Endothelial cell of hepatic sinusoid (primary cell): Measurements from ENCODE around the gene MTIF2.
"Not testable (repeated sequence)": the region's sequence is repeated elsewhere in the genome, so short reads cannot be mapped to it uniquely, and the experiment has no call there.

Source experiments
- in situ Hi-C: cut with HindIII; loops from 2 replicates; pipeline ENCODE4 v1.10.0; 2017; ENCODE audit warnings: low sequenced_read_pairs

MTIF2 gene

DNA sequence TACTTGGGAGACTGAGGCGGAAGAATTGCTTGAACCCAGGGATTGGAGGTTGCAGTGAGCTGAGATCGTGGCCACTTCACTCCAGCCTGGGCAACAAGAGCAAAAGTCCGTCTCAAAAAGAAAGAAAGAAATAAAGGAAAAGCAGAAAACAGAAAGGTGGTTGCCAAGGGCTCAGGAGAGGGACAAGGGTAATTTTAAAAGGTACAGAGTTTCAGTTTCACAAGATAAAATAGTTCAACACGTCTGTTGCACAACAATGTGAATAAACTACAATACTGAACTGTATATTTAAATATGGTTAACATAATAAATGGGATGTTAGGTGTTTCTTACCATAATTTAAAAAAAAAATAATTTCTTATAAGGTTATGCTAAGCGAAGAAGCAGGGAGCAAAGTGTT is 23.6 kb downstream of the MTIF2 start:
- in situ Hi-C loops, result no loop called here

DNA sequence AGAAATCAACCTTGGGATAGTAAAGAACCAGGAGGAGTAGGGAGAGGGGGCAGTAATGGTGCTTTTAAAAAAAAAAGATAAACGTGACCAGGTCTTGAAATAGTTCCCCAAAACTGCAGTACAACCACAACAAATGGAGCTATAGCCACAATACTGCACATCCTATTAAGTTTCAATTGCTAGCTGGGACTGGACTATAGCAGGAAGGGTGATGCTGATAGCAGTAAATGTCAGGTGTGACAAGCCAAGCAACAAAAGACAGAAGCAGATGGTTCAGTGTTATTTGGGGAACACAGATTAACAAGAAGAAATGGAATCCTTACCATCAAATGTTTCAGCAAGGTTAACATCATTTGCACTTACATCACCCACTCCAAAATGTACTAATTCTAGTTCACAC is 26.4 kb downstream of the MTIF2 start:
- in situ Hi-C loops, result no loop called here

DNA sequence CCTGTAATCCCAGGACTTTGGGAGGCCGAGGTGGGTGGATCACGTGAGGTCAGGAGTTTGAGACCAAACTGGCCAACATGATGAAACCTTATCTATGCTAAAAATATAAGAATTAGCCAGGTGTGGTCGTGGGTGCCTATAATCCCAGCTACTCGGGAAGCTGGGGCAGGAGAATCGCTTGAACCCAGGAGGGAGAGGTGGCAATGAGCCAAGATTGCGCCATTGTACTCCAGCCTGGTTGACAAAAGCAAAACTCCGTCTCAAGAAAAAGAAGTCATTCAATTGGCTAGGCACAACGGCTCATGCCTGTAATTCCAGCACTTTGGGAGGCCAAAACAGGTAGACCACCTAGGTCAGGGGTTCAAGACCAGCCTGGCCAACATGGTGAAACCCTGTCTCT is 27.4 kb downstream of the MTIF2 start:
- in situ Hi-C loops, result not testable (repeated sequence)

DNA sequence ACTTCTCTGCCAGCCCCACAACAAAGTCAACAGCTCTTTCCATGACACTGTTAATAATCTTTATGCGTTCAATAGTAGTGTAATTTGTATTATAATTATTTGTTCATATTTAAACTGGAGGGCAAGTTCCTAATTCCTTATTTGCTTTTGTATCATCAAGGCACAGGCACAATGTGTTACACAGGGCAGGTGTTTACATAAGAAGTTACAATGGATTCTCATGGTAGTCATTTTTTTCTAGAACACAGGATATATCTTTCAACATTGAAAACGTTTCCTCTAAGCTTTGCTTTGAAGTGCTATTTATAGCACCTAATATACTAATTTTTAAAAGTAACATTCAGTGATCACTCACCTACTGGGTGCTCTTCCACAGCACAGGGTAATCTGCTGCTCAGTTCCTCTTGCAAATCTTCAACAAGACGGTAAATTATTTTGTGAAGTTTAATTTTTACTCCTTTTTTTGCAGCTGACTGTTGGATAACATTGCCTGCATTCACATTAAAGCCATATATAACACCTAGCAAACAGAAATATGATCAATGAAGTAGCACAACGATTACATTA is 29.3 kb downstream of the MTIF2 start:
- in situ Hi-C loops, result no loop called here

DNA sequence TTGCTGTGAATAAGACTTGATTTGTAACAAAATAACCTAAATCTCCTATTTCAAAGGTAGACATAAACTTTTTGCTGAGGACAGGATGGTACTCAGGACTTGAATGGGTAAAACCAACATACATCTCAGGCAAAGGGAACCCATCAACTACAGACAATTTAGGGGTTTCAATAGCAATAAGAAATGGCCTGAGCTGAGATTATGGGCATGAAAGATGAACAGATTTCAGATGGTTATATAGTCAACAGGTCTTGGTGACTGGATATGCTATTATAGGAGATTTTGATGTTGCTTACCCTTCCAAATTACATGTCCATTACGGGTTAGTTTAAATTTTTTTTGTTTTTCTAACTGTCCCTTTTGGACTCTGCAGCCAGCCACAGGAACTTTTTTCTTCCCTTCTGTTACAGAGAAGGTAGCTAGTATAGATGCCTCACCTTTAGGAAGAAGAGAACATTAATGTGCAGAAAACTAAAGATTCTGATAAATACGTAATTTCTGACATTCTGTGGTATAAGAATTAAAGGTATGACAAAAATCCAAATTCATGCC is 32.0 kb downstream of the MTIF2 start:
- in situ Hi-C loops, result no loop called here

DNA sequence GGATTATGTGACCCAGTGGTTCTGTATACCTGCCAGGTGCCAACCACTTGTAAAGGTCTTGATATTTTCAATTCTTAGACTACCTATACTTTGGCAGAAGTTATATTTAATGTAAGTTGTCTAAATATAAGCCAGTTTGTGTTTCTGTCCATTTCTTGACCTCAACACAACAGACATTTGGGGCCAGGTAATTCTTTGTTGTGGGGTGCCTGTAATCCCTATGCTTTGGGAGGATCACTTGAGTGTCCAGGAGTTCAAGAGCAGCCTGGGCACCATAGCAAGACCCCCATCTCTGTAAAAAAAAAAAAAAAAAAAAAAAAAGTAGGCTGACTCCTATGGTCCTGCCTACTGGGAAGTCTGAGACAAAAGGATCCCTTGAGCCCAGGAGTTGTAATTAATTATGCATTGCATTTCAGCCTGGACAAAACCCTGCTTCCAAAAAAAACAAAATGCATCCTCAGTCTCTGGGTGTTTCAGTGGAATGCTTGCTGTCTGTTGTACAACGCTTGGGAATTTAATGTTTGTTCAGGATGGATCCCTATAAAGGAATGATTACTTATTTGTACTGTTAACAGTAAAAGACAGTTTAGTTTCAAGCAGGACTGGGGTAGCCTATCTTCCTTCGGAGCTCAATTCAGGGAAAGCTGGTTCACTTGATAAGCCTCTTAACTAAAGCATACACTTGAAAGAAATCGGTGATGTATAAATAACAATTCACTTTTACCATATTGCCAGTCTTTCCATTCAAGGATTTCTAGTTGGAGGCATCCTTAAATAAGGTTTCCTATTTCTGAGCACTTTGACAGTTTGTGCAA is 33.1 kb downstream of the MTIF2 start:
- in situ Hi-C loops, result no loop called here

DNA sequence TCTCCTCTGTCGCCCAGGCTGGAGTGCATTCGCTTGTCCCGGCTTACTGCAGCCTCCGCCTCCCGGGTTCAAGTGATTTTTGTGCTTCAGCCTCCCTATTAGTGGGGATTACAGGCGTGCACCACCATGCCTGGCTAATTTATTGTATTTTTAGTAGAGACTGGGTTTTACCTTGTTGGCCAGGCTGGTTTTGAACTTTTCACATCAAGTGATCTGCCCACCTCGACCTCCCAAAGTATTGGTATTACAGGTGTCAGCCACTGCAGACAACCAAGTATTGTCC is 35.4 kb downstream of the MTIF2 start:
- in situ Hi-C loops, result no loop called here

DNA sequence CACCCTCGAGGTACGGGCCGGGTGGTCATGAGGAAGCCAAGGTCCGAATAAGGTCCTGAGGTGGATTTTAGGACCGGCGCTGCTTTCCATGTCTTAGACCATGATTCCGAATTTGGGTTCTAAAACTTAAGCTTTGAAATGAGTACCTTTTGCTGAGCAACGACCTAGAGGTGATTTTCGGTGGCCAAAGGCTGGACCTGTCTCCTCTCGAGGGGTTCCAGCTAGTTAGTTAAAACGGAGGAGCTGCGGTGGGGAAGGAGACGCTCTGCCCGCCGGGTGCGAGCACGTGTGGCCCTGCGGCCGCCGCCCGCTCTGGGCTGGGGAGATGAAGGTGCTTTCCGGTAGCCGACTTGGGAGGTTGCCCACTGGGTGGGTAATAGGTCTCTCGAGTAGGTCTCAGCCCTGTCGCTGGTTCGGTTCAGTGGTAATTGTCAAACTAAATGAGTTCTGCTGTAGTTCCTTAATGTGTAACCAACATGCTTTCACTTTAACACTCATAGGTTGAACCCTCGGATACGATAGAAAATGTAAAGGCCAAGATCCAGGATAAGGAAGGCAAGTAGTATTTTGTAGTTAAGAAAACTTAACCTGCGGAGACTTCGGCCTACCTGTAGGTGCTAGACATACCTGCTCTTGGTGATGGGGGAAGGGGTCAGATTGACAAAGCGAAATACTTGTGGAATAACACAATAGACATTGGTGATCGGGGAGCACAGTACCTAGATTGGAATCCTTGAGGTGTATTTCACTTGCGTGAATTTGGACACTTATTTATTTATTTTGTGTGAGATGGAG is 36.0 kb downstream of the MTIF2 start:
- in situ Hi-C loops, result no loop called here

DNA sequence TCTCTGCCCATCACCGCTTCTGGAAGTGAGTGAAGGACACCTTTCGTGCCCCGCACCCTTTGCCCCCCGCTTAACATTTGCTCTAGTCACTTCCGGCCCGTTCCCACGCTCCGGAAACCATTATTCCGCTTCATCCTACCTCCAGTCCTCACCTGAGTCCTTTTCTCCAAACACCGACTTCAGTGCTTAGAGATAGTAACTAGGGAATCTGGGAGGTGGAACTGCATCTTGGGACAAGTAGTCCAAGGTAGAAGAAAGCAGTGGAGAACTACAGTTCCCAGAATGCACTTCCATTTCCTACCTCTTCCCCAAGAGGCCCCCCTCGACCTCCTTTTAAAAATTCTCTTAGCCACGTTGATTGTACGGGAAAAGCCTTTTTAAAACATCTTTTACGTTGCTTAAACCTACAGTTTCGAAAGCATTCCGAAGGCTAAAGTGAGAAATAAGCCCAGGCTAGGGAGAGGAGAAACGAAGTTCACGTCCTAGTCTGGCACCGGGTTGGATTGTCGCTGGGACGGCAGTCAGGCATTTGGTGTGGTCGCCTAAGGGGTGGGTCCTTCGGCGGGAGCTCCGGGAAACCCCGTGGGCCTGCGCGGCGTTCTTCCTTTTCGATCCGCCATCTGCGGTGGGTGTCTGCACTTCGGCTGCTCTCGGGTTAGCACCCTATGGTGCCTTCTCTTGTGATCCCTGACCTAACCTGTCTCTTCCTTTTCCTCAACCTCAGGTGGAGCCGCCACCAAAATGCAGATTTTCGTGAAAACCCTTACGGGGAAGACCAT is 36.8 kb downstream of the MTIF2 start, which contains the start of the genes CLHC1 and RPS27A:
CLHC1 (minus strand) TSS at position 210 of the 779 bp plus-strand sequence. CDS start 9,882 bp downstream, outside the sequence.
RPS27A (plus strand) TSS at position 605 of the 779 bp plus-strand sequence; CDS start at position 742, 137 bp downstream.
- in situ Hi-C loops, result no loop called here

DNA sequence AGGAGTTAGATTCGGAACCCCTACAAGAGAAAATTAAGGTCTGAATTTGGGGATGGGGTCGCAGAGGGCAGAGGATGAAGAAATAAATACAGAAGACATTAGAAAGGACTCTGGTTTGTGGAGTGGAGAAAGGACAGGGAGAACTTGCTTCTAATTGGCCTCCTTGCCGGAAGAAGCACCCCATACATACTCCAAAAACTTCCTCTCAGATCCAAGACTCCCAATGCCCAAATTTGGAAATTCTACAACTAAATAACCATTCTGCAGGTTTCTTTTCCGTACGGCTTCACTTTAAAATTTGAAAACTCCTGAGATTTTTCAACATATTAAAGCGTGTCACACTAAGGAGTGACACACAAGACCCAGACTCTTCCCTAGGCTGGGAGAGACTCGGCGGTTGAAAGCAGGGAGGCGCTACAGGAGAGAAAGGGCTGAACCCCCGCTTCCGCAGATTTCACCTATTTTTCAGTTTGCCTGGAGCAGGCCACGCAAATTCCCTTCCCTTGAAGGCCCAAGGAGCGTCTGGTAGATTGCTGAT is 37.4 kb downstream of the MTIF2 start:
- in situ Hi-C loops, result no loop called here

DNA sequence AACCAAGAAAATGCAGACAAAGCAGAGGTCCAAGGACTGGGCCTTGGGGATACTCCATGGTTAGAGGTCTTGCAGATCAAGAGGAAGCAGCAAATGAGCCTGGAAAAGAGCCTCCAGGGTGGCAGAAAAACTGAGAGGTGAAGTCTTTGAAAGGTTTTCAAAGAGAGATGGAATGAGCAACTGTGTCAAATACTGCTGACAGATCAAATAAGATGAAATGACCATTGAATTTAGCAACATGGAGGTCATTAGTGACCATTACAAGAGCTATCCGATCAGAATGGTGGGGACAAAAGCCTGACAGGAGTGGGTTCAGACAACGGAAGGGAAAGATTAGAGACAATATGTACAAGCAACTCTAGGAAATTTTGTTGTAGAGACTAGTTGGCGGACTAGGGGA is 38.5 kb downstream of the MTIF2 start:
- in situ Hi-C loops, result no loop called here

DNA sequence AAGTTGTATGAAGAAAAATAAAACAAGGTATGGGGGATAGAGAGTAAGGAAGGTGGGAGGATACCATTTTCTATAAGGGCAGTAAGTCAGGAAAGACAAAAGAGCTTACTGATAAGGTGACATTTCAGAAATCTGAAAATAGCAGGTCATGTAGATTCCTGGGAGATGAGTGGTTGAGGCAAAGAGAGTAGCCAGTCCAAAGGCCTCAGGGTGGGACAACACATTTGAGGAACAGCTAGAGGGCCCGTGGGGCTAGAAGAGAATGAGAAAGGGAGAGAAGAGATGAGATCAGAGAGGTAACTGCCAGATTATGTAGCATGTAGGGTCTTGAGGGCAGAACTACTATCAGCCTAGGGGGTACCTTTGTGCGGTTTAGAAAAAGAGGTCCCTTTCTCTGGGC is 39.8 kb downstream of the MTIF2 start:
- in situ Hi-C loops, result no loop called here

DNA sequence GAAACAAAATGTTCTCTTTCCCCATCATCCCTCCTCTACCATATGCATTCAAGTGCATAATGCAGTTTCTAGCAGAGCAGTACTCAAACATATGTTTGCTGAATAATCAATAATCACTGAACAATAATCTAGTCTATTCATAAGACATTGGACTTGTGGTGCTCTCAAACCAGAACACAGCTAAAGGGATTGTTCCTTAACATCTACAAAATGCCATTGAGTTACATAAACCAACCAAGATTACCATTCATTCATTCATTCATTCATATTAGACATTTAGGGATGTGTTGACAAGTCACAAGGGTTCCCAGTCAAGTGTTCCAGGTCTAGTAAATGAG is 40.8 kb downstream of the MTIF2 start:
- in situ Hi-C loops, result no loop called here

DNA sequence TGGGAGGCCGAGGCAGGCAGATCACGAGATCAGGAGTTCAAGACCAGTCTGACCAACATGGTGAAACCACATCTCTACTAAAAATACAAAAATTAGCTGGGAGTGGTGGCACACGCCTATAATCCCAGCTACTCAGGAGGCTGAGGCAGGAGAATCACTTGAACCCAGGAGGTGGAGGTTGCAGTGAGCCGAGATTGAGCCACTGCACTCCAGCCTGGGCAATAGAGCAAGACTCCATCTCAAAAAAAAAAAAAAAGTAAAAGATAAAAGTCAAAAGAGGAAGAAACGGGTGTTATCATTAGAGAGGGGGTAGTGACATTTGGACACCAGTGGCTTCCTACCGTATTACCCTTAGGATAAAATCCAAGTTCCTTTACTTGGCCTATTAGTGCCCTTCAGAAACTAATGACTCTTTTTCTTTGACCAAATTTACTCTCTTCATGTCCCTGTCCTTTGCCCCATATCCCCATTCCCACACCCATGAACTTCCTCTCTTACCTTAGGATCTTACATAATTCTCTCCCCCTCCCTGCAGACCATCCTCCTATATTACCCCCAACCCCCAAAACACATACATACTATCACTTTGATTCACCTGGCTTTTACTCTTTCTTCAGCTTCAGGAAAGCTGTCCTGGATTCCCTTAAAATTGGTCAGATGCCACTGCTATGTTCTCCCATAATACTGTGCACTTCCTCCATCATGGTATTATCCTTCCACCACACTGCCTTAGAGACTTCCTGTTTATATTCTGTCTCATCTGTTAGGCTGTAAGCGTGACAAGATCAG is 41.4 kb downstream of the MTIF2 start:
- in situ Hi-C loops, result not testable (repeated sequence)

DNA sequence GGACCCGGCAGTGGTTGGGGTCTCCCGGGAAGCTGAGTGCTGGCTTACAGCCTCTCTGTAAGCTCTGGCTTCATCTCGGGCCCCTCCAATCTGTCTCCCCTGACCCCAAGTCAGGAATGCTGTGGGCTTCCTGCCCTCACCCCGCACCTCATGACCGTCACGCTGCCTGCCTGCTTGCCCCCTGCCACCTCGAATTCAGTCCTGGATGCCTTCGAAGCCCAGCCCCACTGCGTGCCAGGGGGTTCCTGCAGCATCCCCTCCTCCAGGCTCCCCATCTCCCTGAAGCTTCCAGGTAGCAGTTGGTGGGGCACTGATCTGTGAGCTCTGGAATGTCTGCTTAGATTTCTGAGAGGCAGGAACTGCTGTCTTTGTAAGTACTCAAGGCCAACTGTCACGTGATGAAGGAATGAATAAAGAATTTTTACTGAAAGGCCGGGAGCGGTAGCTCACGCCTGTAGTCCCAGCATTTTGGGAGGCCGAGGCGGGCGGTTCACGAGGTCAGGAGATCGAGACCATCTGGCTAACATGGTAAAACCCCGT is 43.5 kb downstream of the MTIF2 start:
- in situ Hi-C loops, result no loop called here

DNA sequence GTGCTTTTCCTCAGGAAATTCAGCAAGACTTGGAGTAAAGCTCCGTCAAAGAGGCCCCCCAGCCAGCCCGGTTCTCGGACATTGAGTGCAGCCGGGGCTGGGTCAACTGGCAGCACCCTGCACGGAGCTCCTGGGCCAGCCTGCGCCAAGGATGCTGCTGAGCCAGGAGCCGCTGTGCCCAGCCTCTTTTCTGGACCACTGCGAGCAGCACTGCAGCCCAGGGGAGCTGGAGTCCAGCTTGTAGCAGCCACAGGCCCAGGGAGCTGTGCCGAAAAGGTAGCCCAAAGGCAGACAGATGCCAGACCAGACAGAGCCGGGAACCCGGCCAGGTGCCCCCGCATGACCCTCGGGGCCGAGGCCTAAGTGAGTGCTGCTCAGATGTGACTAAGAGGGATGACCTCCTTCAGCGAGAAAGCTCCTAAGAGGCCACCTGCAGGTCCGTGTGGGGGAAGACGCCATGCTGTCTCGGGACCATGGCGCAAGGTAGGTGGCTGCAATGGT is 44.2 kb downstream of the MTIF2 start:
- in situ Hi-C loops, result loop anchor here (5.0 kb wide), 1 partner anchor 53 kb away; no protein-coding TSS in a partner anchor

DNA sequence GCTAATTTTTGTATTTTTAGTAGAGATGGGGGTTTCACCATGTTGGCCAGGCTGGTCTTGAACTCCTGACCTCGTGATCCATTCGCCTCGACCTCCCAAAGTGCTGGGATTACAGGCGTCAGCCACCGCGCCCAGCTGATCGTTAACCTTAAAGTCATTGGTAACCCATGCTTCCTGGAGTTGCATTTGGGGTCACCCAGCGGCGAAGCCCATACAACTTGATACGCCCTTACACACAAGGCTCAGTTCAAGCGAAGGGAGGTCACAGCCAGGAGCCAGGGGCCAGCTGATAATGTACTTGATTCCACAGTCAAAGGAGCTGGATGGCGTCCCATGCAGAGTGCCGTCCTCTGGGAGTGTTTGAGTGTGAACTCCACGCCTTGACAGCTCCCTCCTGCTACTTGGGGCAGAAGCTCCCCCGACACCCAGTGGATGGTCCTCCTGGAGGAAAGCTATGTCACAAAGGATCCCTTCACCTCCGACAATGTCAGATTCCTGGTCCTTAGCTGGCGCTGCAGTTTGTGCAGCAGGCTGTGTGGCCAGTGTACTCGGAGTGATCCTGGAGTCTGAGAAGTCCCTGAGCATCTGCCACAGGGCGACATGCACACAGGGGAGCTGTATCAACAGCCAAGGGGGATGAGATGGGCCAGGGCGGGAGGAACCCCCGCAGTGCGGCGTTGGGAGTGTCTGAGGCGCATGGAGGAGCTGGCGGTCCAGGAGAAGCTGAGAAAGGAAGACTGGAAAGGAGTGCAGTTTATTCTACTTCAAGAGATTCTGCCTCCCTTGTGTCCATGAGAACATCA is 44.9 kb downstream of the MTIF2 start:
- in situ Hi-C loops, result loop anchor here (5.0 kb wide), 1 partner anchor 52 kb away; no protein-coding TSS in a partner anchor

DNA sequence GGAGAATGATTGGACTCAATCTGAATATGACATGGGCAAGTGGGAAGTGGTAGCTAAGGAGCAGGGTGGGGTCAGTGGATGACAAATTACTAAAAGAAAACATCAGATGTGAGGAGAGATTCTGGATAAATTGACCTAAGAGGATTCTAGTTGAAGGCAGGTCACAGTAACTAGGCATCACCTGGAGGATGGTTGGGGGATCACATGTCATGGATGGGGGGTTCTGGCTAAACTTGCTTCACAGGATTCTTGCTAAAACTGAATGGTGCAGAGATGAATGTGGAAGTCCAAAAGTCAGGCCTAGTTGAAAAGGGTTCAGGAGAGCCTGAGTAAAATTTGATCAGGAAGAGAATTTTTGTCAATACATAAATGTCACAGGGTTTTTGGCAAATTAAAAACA is 55.2 kb downstream of the MTIF2 start:
- in situ Hi-C loops, result no loop called here
